Measurements from ENCODE around the gene PRKD1. TPM values are rescaled to one million over a fixed set of nuclear protein-coding genes. Genes with fewer than 3 reads are reported as not detected.
A peak's percentile ranks its signal among the peaks of the same experiment; 100 is the strongest.

PRKD1 gene
- total RNA-seq, 1 donor from 2014 or later = 16.0 TPM

GRCh38 chr14:29618323-29619067 lies 309.2 kb downstream of the PRKD1 start:
- no peak for DNase-seq (ENCODE audit: low read depth)

- DNase-seq (ENCODE audit: low read depth) = no peak
Observed at GRCh38 chr14:29616922-29617321, 310.7 kb downstream of the PRKD1 start.

- DNase-seq (ENCODE audit: low read depth) = peak; percentile 92
Observed at GRCh38 chr14:29608861-29609260, 318.8 kb downstream of the PRKD1 start.

- DNase-seq (ENCODE audit: low read depth) = peak; percentile 22
Observed at GRCh38 chr14:29607169-29607568, 320.5 kb downstream of the PRKD1 start.

- DNase-seq (ENCODE audit: low read depth) = no peak
Observed at GRCh38 chr14:29603696-29604095, 324.0 kb downstream of the PRKD1 start.

- no peak for DNase-seq (ENCODE audit: low read depth)
Observed at GRCh38 chr14:29601616-29602015, 326.0 kb downstream of the PRKD1 start.

GRCh38 chr14:29587761-29588470 lies 339.7 kb downstream of the PRKD1 start:
- DNase-seq (ENCODE audit: low read depth) = no peak

- no peak for DNase-seq (ENCODE audit: low read depth)
Observed at GRCh38 chr14:29587046-29587445, 340.6 kb downstream of the PRKD1 start.

GRCh38 chr14:29584992-29585391 lies 342.7 kb downstream of the PRKD1 start:
- peak; percentile 92 for DNase-seq (ENCODE audit: low read depth)

- DNase-seq (ENCODE audit: low read depth) = no peak
Observed at GRCh38 chr14:29580763-29581162, 346.9 kb downstream of the PRKD1 start.

- DNase-seq (ENCODE audit: low read depth) = no peak
Observed at GRCh38 chr14:29579838-29580237, 347.8 kb downstream of the PRKD1 start.

GRCh38 chr14:29576927-29577326 lies 350.7 kb downstream of the PRKD1 start:
- no peak for DNase-seq (ENCODE audit: low read depth)

- DNase-seq (ENCODE audit: low read depth) = peak; percentile 8
Observed at GRCh38 chr14:29569194-29569593, 358.5 kb downstream of the PRKD1 start.

GRCh38 chr14:29566194-29566593 lies 361.5 kb downstream of the PRKD1 start:
- no peak for DNase-seq (ENCODE audit: low read depth)

GRCh38 chr14:29558516-29558915 lies 369.1 kb downstream of the PRKD1 start:
- DNase-seq (ENCODE audit: low read depth) = peak; percentile 27

GRCh38 chr14:29554335-29554734 lies 373.3 kb downstream of the PRKD1 start:
- no peak for DNase-seq (ENCODE audit: low read depth)

GRCh38 chr14:29553427-29553826 lies 374.2 kb downstream of the PRKD1 start:
- DNase-seq (ENCODE audit: low read depth) = no peak

- peak; percentile 76 for DNase-seq (ENCODE audit: low read depth)
Observed at GRCh38 chr14:29548948-29549370, 378.7 kb downstream of the PRKD1 start.

- no peak for DNase-seq (ENCODE audit: low read depth)
Observed at GRCh38 chr14:29545714-29546113, 381.9 kb downstream of the PRKD1 start.

- DNase-seq (ENCODE audit: low read depth) = peak; percentile 32
Observed at GRCh38 chr14:29536886-29537511, 390.6 kb downstream of the PRKD1 start.

- no peak for DNase-seq (ENCODE audit: low read depth)
Observed at GRCh38 chr14:29529418-29529817, 398.2 kb downstream of the PRKD1 start.

GRCh38 chr14:29528889-29529288 lies 398.8 kb downstream of the PRKD1 start:
- no peak for DNase-seq (ENCODE audit: low read depth)
